Neural progenitor cell (in vitro differentiated cells): ENCODE results near the gene PPP2R2C. TPM values are rescaled to one million over a fixed set of nuclear protein-coding genes. Genes with fewer than 3 reads are reported as not detected.

ENCODE experiments used
- DNase-seq: peaks from one replicate; pipeline ENCODE4 v3.0.0-alpha.2; 2016; ENCODE audit warnings: low spot score
- H2AFZ ChIP-seq: fragments of 200-600 bp; sonication (generic); replicated peaks from 2 replicates; pipeline ENCODE4 v1.6.1; 2016; ENCODE audit warnings: antibody characterized with exemption
- H3F3A ChIP-seq: fragments of 200-600 bp; sonication (generic); 2 replicates; pipeline ENCODE4 v1.6.1; 2016; ENCODE audit warnings: antibody characterized with exemption, low read depth
- H3K27ac ChIP-seq: fragments of 200-600 bp; sonication (generic); 2 replicates; pipeline ENCODE4 v1.5.1; 2016; ENCODE audit warnings: mild to moderate bottlenecking
- H3K27me3 ChIP-seq: fragments of 200-600 bp; sonication (generic); 2 replicates; pipeline ENCODE4 v1.6.1; 2016; ENCODE audit warnings: mild to moderate bottlenecking, moderate library complexity
- H3K36me3 ChIP-seq: fragments of 200-600 bp; sonication (generic); 2 replicates; pipeline ENCODE4 v1.5.1; 2016
- H3K4me1 ChIP-seq: fragments of 200-600 bp; sonication (generic); 2 replicates; pipeline ENCODE4 v1.6.1; 2016; ENCODE audit warnings: mixed run types
- H3K4me2 ChIP-seq: fragments of 200-600 bp; sonication (generic); 2 replicates; pipeline ENCODE4 v1.6.1; 2016
- H3K4me3 ChIP-seq: fragments of 200-600 bp; sonication (generic); 2 replicates; pipeline ENCODE4 v1.5.1; 2016
- H3K79me2 ChIP-seq: fragments of 200-600 bp; sonication (generic); 2 replicates; pipeline ENCODE4 v1.6.1; 2016; ENCODE audit warnings: low read depth
- H3K9ac ChIP-seq: fragments of 200-600 bp; sonication (generic); 2 replicates; pipeline ENCODE4 v1.6.1; 2016
- H3K9me3 ChIP-seq: fragments of 200-600 bp; sonication (generic); 2 replicates; pipeline ENCODE4 v1.5.1; 2016; ENCODE audit warnings: low read depth
- H4K20me1 ChIP-seq: fragments of 200-600 bp; sonication (generic); 2 replicates; pipeline ENCODE4 v1.6.1; 2016; ENCODE audit warnings: low read depth
- H3K27ac Mint-ChIP-seq: 3 replicates; pipeline ENCODE4 v1.8.0; 2021; ENCODE audit warnings: mixed read lengths
- H3K27me3 Mint-ChIP-seq: 2 replicates; pipeline ENCODE4 v1.8.0; 2022; ENCODE audit warnings: low read depth, mild to moderate bottlenecking, inconsistent platforms, moderate library complexity, mixed read lengths; ENCODE audit not compliant: insufficient read depth
- H3K36me3 Mint-ChIP-seq: 3 replicates; pipeline ENCODE4 v1.8.0; 2021; ENCODE audit warnings: mixed read lengths
- H3K4me1 Mint-ChIP-seq: 3 replicates; pipeline ENCODE4 v1.8.0; 2021; ENCODE audit warnings: mixed read lengths
- H3K4me3 Mint-ChIP-seq: 3 replicates; pipeline ENCODE4 v1.8.0; 2021; ENCODE audit warnings: mild to moderate bottlenecking, moderate library complexity, mixed read lengths
- H3K9me3 Mint-ChIP-seq: 3 replicates; pipeline ENCODE4 v1.8.0; 2020; ENCODE audit warnings: mixed read lengths
- EZH2 ChIP-seq: fragments of 200-600 bp; sonication (generic); IDR thresholded peaks from 2 replicates; pipeline ENCODE4 v1.6.1; 2017; ENCODE audit warnings: antibody characterized with exemption, mild to moderate bottlenecking, moderate library complexity
- EZH2phosphoT487 ChIP-seq: fragments of 200-600 bp; sonication (generic); IDR thresholded peaks from 2 replicates; pipeline ENCODE4 v1.6.1; 2017; ENCODE audit warnings: antibody characterized with exemption
- total RNA-seq: library from RNA; depleted of rRNA; stranded (reverse); fragments of >200 nt; gene quantifications from 2 replicates; pipeline ENCODE4 v1.2.3, GENCODE V29; 2015; ENCODE audit warnings: low replicate concordance
- TF ChIP-seq, protein P1 (sequence below): fragments of 200-600 bp; sonication (generic); IDR thresholded peaks from 2 replicates; pipeline ENCODE4 v1.5.1; 2017; ENCODE audit warnings: antibody characterized with exemption, mild to moderate bottlenecking

The PPP2R2C gene
- total RNA-seq, 1 donor from 2014 or later: 3.5 TPM

DNA sequence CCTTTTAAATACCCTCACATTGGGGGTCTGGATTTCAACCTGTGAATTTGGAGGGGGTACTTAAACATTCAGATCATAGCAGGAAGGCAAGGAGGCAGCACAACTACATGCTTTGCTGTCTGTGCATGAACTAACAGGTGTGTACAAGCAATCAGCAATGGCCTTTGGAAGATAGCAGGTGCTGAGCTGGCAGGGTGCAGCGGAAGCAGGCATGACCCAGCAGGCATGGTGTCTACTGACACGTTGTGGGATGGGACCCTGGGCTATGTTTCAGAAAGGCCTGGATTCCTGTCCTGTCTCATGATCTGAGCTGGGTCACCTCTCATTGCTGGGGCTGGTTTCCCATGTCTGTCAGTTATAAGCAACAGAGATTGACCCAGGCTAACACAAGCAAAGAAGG, 13.9 kb downstream of the PPP2R2C start:
- H3K27me3 ChIP-seq: no peaks in the 10 kb centered on the region
- no peak overlapping the region for H3K27ac Mint-ChIP-seq
- no peaks in the 10 kb centered on the region for H3K79me2 ChIP-seq
- H3K4me1 Mint-ChIP-seq: no peaks in the 10 kb centered on the region
- H3K4me3 ChIP-seq: no peak overlapping the region
- no peak for TF ChIP-seq EZH2phosphoT487
- no peak for TF ChIP-seq EZH2
- TF ChIP-seq, protein P1, sequence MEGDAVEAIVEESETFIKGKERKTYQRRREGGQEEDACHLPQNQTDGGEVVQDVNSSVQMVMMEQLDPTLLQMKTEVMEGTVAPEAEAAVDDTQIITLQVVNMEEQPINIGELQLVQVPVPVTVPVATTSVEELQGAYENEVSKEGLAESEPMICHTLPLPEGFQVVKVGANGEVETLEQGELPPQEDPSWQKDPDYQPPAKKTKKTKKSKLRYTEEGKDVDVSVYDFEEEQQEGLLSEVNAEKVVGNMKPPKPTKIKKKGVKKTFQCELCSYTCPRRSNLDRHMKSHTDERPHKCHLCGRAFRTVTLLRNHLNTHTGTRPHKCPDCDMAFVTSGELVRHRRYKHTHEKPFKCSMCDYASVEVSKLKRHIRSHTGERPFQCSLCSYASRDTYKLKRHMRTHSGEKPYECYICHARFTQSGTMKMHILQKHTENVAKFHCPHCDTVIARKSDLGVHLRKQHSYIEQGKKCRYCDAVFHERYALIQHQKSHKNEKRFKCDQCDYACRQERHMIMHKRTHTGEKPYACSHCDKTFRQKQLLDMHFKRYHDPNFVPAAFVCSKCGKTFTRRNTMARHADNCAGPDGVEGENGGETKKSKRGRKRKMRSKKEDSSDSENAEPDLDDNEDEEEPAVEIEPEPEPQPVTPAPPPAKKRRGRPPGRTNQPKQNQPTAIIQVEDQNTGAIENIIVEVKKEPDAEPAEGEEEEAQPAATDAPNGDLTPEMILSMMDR: no peak
- H3K27ac ChIP-seq: no peak overlapping the region
- H3K36me3 Mint-ChIP-seq: no peaks in the 10 kb centered on the region
- no peak for DNase-seq
- peaks cover 15% of the 10 kb centered on the region for H3K27me3 Mint-ChIP-seq
- no peak overlapping the region for H2AFZ ChIP-seq
- H3F3A ChIP-seq: peaks cover 1% of the 10 kb centered on the region
- no peak overlapping the region for H3K4me3 Mint-ChIP-seq
- H3K4me2 ChIP-seq: no peak overlapping the region
- H3K9me3 Mint-ChIP-seq: peaks cover 7% of the 10 kb centered on the region
- no peaks in the 10 kb centered on the region for H3K36me3 ChIP-seq
- H4K20me1 ChIP-seq: no peaks in the 10 kb centered on the region
- H3K9me3 ChIP-seq: no peaks in the 10 kb centered on the region
- H3K4me1 ChIP-seq: peaks cover 10% of the 10 kb centered on the region
- H3K9ac ChIP-seq: no peak overlapping the region

DNA sequence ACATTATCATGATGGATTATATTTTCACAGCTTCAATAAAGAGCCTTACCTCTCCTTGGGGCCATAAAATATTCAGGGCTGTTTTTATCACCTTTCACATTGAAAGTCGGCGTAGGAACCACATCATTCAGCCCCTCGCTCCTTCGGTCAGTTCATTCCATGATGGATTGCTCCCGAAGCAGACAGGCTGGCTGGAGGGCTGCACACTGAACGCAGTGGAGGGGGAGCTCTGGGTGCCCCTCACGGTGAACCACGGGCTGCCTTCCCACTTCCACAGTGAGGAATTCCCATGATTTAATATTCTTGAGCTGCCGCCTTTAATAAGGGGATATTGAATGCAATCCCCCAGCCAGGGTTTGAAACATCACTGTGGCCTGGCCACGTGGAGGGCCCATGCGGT, 16.0 kb downstream of the PPP2R2C start:
- Mint-ChIP-seq H3K36me3 (no peaks in the 10 kb centered on the region), H3K4me1 (no peaks in the 10 kb centered on the region), H3K27me3 (peaks cover 16% of the 10 kb centered on the region), H3K4me3 (no peak overlapping the region), H3K9me3 (peaks cover 7% of the 10 kb centered on the region), H3K27ac (no peak overlapping the region)
- Histone ChIP-seq H3K27me3 (no peaks in the 10 kb centered on the region), H3K4me1 (no peaks in the 10 kb centered on the region), H3K27ac (no peak overlapping the region), H3K9me3 (no peaks in the 10 kb centered on the region), H4K20me1 (no peaks in the 10 kb centered on the region), H3F3A (no peaks in the 10 kb centered on the region), H3K4me3 (no peak overlapping the region), H3K36me3 (no peaks in the 10 kb centered on the region), H3K79me2 (no peaks in the 10 kb centered on the region), H2AFZ (no peak overlapping the region), H3K4me2 (no peak overlapping the region), H3K9ac (no peak overlapping the region)
- DNase-seq: no peak
- TF ChIP-seq EZH2phosphoT487 (no peak), EZH2 (no peak)
- TF ChIP-seq, protein P1: no peak

DNA sequence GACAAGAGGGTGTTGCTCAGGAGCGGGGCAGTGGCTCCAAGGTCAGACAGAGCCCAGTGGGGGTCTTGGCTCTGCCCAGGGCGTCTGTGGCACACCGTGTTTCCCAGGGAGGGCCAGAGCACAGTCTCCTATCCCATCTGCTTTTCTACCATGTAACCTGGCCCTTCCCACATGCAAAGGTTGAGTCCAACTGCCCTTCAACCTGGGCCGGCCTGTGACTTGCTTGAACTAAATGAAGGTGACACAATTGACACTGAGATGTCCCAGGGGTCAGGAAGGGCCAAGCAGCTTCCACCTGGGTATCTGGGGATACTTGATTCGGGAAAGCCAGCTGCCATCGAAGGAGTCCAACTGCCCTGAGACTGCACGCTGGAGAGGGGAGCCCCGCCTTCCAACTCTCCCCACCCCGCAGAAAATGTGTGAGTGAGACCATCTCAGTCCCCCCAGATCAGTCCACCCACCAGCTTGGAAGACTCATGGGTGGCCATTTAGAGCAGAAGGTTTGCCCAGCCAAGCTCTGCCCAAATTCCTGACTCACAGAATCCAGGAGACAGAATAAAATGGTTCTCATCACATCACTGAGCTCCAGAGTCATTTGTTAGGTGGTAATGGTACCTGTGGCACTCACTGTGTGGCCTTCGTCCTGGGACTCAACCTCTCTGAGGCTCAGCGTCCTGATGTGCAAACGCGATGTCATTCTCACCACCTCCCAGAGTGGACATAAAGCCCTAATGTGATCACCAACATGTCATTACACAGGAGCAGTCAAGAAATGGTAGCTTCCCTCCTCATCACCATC, 18.1 kb downstream of the PPP2R2C start:
- Mint-ChIP-seq H3K4me3 (no peak overlapping the region), H3K36me3 (no peaks in the 10 kb centered on the region), H3K4me1 (peaks cover 11% of the 10 kb centered on the region), H3K9me3 (peaks cover 7% of the 10 kb centered on the region), H3K27ac (no peak overlapping the region), H3K27me3 (peaks cover 19% of the 10 kb centered on the region)
- Histone ChIP-seq H4K20me1 (no peaks in the 10 kb centered on the region), H3F3A (no peaks in the 10 kb centered on the region), H3K4me2 (no peak overlapping the region), H2AFZ (no peak overlapping the region), H3K36me3 (no peaks in the 10 kb centered on the region), H3K27me3 (no peaks in the 10 kb centered on the region), H3K4me3 (no peak overlapping the region), H3K9ac (no peak overlapping the region), H3K79me2 (no peaks in the 10 kb centered on the region), H3K27ac (no peak overlapping the region), H3K4me1 (no peaks in the 10 kb centered on the region), H3K9me3 (no peaks in the 10 kb centered on the region)
- no peak for DNase-seq
- TF ChIP-seq, protein P1: no peak
- TF ChIP-seq EZH2 (no peak), EZH2phosphoT487 (no peak)
